Fibroblast of villous mesenchyme (primary cell): ENCODE measurements around the gene FOXK2. TPM values are rescaled to one million over a fixed set of nuclear protein-coding genes. Genes with fewer than 3 reads are reported as not detected.

Experiments
- DNase-seq: peaks from one replicate; pipeline ENCODE4 v3.0.0-alpha.2; 2010; ENCODE audit warnings: low read depth
- H3K4me3 ChIP-seq: 2 replicates; pipeline ENCODE4 v1.5.1; 2011; ENCODE audit warnings: low read depth, mild to moderate bottlenecking, low read length
- total RNA-seq: library from RNA; depleted of rRNA; stranded (reverse); fragments of >200 nt; gene quantifications from 2 replicates; pipeline ENCODE4 v1.2.3, GENCODE V29; 2012
- TF ChIP-seq, protein P1 (sequence below): IDR thresholded peaks from 2 replicates; pipeline ENCODE4 v1.5.1; 2012; ENCODE audit warnings: low read depth, mild to moderate bottlenecking, low read length; ENCODE audit not compliant: insufficient read depth

FOXK2 gene
- total RNA-seq, 1 donor, result 46.6 TPM

DNA sequence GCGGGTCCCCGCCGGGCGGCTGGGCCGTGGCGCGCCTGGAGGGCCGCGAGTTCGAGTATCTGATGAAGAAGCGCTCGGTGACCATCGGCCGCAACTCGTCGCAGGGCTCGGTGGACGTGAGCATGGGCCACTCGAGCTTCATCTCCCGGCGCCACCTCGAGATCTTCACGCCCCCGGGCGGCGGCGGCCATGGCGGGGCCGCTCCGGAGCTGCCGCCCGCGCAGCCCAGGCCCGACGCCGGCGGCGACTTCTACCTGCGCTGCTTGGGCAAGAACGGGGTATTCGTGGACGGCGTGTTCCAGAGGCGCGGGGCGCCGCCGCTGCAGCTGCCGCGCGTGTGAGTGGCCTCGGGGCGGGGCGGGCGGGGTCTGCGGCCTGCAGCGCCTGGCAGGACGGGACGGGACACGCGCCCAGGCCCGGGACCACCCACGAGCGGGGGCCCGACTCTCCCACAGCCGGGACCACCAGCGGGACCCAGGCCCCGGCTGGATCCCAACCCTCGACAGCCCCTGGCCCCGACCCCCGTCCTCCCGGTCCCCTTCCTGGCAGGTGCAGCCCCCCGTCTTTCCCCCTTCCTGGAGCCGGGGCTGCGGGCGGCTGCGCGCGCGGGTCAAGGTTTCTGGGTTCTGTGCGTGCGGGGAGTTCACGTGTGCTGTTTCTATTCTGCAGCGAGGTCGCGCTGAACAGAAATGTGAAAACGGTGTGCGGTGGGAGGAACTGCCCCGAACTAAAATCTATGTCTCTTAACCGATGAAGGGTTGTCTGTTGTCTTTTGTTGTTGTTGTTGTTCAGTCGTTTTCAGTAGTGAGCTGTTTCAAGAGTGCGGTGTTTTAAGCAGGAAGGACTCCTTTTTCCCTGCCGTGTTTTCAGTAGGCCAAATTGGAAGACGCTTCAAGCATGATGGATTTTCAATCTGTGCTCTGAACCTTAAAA is 705 bp downstream of the FOXK2 start:
- H3K4me3 ChIP-seq, result peak overlapping the region; percentile 78
- DNase-seq, result peak; percentile 40
- TF ChIP-seq, protein P1, sequence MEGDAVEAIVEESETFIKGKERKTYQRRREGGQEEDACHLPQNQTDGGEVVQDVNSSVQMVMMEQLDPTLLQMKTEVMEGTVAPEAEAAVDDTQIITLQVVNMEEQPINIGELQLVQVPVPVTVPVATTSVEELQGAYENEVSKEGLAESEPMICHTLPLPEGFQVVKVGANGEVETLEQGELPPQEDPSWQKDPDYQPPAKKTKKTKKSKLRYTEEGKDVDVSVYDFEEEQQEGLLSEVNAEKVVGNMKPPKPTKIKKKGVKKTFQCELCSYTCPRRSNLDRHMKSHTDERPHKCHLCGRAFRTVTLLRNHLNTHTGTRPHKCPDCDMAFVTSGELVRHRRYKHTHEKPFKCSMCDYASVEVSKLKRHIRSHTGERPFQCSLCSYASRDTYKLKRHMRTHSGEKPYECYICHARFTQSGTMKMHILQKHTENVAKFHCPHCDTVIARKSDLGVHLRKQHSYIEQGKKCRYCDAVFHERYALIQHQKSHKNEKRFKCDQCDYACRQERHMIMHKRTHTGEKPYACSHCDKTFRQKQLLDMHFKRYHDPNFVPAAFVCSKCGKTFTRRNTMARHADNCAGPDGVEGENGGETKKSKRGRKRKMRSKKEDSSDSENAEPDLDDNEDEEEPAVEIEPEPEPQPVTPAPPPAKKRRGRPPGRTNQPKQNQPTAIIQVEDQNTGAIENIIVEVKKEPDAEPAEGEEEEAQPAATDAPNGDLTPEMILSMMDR, result no peak

DNA sequence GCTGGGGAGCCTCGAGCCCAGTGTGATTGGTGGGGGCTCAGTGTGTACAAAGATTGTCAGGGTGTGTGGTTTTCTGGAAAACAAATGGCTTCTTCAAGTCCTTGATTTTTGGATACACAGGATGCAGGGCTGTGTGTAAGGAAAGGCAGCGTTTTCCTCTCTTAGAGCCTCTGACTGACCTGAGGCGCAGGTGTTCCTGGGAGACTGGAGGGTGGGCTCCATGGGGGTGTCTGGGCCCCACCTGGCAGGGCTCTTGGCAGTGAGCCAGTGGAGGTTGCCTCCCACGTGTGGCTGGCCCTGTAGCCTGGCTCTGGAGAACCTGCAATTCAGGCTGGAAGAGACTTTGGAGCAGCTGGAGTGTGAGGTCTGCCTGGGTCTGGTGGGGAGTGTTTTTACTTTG is 5.0 kb downstream of the FOXK2 start:
- no peak for DNase-seq
- TF ChIP-seq, protein P1, result no peak
- no peak overlapping the region for H3K4me3 ChIP-seq

DNA sequence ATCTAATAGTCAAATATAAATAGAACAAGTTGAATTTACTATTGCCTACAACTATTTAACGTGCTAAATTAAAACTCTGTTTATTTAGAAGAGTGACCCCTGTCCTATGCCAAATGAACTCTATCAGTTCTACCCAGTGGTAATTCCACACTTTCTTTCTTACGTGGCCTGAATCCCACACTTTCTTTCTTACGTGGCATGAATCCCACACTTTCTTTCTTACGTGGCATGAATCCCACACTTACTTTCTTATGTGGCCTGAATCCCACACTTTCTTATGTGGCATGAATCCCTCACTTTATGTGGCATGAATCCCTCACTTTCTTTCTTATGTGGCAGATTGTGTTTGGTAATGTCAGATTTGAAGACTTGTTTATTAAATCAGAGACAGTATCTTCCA is 6.2 kb downstream of the FOXK2 start:
- no peak for DNase-seq
- TF ChIP-seq, protein P1, result no peak
- H3K4me3 ChIP-seq, result no peak overlapping the region

DNA sequence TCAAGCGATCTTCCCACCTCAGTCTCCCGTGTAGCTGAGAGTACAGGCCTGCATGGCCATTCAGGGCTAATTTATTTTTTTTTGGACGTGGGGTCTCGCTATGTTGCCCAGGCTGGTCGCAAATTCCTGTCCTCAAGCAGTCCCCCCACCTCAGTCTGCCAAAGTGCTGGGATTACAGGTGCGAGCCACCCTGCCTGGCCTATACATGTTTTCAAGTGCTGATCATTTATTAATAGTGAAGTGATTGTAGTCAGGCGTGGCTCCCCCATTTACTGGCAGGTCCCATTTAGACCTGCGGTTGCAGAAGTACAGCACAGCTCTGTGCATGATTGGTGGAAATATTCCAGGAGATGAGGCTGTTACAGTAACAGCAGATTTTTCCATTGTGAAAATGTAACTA is 8.4 kb downstream of the FOXK2 start:
- DNase-seq, result no peak
- no peak overlapping the region for H3K4me3 ChIP-seq
- TF ChIP-seq, protein P1, result no peak

DNA sequence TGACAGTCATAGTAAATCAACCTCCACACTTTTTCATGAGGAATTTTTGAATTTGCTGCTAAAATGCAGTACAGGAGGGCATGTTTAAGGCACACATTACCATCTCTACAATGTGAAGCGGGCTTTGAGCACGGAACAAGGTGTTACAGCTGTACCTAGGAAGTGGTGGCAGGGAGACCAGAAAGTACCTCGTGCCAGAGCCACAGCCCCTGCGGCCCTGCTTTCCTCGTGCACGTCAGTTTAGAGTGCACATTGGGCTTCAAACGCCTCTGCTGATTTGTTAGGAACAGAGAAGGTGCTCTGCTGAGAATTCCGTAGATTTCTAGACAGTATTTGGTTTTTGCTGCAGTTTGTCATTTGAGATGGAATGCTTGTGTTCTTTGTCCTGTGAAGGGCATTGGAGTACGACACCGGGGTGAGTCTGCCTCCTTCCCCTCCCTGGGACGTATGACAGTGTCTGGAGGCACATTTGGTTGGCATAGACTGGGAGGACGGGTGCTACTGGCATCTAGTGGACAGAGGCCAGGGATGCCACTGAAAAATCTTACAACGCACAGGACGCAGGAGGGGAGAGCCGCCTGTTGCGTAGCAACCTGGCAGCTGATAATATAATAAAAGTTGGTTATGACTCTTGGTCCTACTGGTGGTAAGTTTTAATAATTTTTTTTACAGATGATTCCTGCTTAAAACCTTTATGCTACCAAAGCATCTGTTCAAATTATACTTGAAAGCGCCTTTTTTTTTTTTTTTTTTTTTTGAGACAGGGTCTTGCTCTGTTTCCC is 9.1 kb downstream of the FOXK2 start:
- TF ChIP-seq, protein P1, result peak; percentile 40
- peak; percentile 50 for DNase-seq
- H3K4me3 ChIP-seq, result no peak overlapping the region

DNA sequence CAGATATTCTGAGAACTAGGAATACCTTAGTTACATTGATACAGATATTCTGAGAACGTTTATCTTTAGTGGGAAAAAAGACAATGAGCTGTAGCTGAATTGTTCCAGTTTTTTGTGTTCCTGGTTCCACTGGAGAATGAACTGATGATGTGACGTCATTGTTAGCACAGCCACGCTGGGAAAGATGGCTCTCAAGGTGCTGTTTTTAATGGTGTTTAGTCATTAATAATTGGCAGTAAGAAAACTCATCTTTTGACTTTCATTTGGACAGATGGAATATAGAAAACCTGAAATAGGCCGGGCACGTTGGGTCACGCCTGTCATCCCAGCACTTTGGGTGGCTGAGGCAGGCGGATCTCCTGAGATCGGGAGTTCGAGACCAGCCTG is 10.4 kb downstream of the FOXK2 start:
- TF ChIP-seq, protein P1, result no peak
- no peak for DNase-seq
- H3K4me3 ChIP-seq, result no peak overlapping the region
